ENCODE results near the gene SPIRE1. TPM values are rescaled to one million over a fixed set of nuclear protein-coding genes. Genes with fewer than 3 reads are reported as not detected.

The SPIRE1 gene
- total RNA-seq, 1 donor from 2014 or later, result 34.9 TPM

GRCh38 chr18:12424252-12424651 is 233.7 kb downstream of the SPIRE1 start:
- no peaks in the 10 kb centered on the region for H3K9me3 Mint-ChIP-seq

GRCh38 chr18:12423820-12424219 is 234.1 kb downstream of the SPIRE1 start:
- no peak for DNase-seq (ENCODE audit: low read depth, low spot score)
- Mint-ChIP-seq H3K36me3 (ENCODE audit: low read depth) (peaks cover 3% of the 10 kb centered on the region), H3K4me3 (peak overlapping the region; percentile 21), H3K27ac (ENCODE audit: unreplicated experiment) (no peak overlapping the region), H3K4me1 (peaks cover 14% of the 10 kb centered on the region), H3K9me3 (no peaks in the 10 kb centered on the region), H3K27me3 (ENCODE audit: low read depth) (no peaks in the 10 kb centered on the region)
- TF ChIP-seq CTCF (conservative IDR thresholded peaks at IDR 0.05), result no peak

More at GRCh38 chr18:12424252-12424651, 233.7 kb downstream of the SPIRE1 start:
- H3K27me3 Mint-ChIP-seq (ENCODE audit: low read depth), result no peaks in the 10 kb centered on the region
- no peak for TF ChIP-seq CTCF (conservative IDR thresholded peaks at IDR 0.05)
- no peak for DNase-seq (ENCODE audit: low read depth, low spot score)
- peaks cover 3% of the 10 kb centered on the region for H3K36me3 Mint-ChIP-seq (ENCODE audit: low read depth)
- H3K4me1 Mint-ChIP-seq, result peaks cover 14% of the 10 kb centered on the region
- no peak overlapping the region for H3K27ac Mint-ChIP-seq (ENCODE audit: unreplicated experiment)
- H3K4me3 Mint-ChIP-seq, result peak overlapping the region; percentile 21

DNA sequence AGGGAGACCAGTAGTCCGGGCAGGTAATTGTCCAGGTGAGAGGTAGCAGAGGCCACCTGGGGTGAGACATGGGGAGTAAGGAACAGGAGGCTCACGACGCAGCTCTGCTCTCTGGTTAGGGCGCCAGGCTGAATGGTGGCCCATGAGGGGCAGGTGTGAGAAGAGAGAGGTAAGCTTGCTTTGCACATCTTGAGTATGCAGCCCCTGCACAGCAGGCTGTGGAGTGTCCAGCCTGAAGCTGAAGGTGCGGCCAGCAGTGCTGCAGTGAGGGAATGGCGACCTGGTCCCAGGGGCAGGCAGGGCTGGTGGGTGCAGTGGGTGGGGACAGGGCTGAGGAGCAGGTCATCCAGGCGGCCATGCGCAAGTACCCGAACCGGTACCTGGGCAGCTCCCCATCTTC is 234.5 kb downstream of the SPIRE1 start:
- H3K4me1 Mint-ChIP-seq, result peaks cover 18% of the 10 kb centered on the region
- peak overlapping the region; percentile 38 for H3K4me3 Mint-ChIP-seq
- TF ChIP-seq CTCF (conservative IDR thresholded peaks at IDR 0.05), result no peak
- no peak for DNase-seq (ENCODE audit: low read depth, low spot score)
- H3K27ac Mint-ChIP-seq (ENCODE audit: unreplicated experiment), result no peak overlapping the region
- no peaks in the 10 kb centered on the region for H3K36me3 Mint-ChIP-seq (ENCODE audit: low read depth)
- no peaks in the 10 kb centered on the region for H3K9me3 Mint-ChIP-seq
- H3K27me3 Mint-ChIP-seq (ENCODE audit: low read depth), result no peaks in the 10 kb centered on the region

- no peak for DNase-seq (ENCODE audit: low read depth, low spot score)
- no peak for TF ChIP-seq CTCF (conservative IDR thresholded peaks at IDR 0.05)
- Mint-ChIP-seq H3K4me3 (peak overlapping the region; percentile 85), H3K9me3 (no peaks in the 10 kb centered on the region), H3K27me3 (ENCODE audit: low read depth) (no peaks in the 10 kb centered on the region), H3K27ac (ENCODE audit: unreplicated experiment) (no peak overlapping the region), H3K4me1 (peaks cover 22% of the 10 kb centered on the region), H3K36me3 (ENCODE audit: low read depth) (no peaks in the 10 kb centered on the region)
Observed at GRCh38 chr18:12422936-12423335, 235.0 kb downstream of the SPIRE1 start.

GRCh38 chr18:12421732-12422131 is 236.2 kb downstream of the SPIRE1 start:
- Mint-ChIP-seq H3K4me3 (peak overlapping the region; percentile 89), H3K9me3 (no peaks in the 10 kb centered on the region)

More at GRCh38 chr18:12421732-12422131, 236.2 kb downstream of the SPIRE1 start:
- TF ChIP-seq CTCF (conservative IDR thresholded peaks at IDR 0.05), result no peak
- H3K27me3 Mint-ChIP-seq (ENCODE audit: low read depth), result no peaks in the 10 kb centered on the region
- DNase-seq (ENCODE audit: low read depth, low spot score), result no peak
- no peak overlapping the region for H3K27ac Mint-ChIP-seq (ENCODE audit: unreplicated experiment)
- no peaks in the 10 kb centered on the region for H3K36me3 Mint-ChIP-seq (ENCODE audit: low read depth)
- H3K4me1 Mint-ChIP-seq, result peaks cover 29% of the 10 kb centered on the region
